ENCODE results near the gene ATP6V1G1. TPM values are rescaled to one million over a fixed set of nuclear protein-coding genes. Genes with fewer than 3 reads are reported as not detected.

Gene ATP6V1G1
- polyA plus RNA-seq, 2 of the 4 experiments (the other 2 are of a cell fraction): 115 to 168 TPM

- Histone ChIP-seq H3K27ac (no peak overlapping the region), H3K4me2 (no peak overlapping the region), H3K9me3 (no peaks in the 10 kb centered on the region), H3K4me3 (no peak overlapping the region), H3K4me1 (no peaks in the 10 kb centered on the region)
- POLR2A ChIA-PET: interaction anchor here (1.3 kb wide), 1 partner anchor 27 kb away, joined by 8 read pairs; the partner anchor contains the start of gene ATP6V1G1
- FAIRE-seq (no peak), ATAC-seq (no peak), DNase-seq (ENCODE audit: low read depth in 1 of 2, low spot score in 1 of 2) (no peak)
- TF ChIP-seq PBX3 (IDR thresholded peaks at IDR 0.05): no peak
- TF ChIP-seq USF2 (IDR thresholded peaks at IDR 0.05): no peak
- no peak for TF ChIP-seq TFCP2L1 (CRISPR knock-in tag; IDR thresholded peaks at IDR 0.05)
- WGBS (ENCODE audit: missing lambda C conversion rate): 46% methylated on average over 3 of the region's 3 CpGs
- CTCF ChIA-PET: interaction anchor here (0.6 to 1.6 kb wide), 4 partner anchors 10 to 452 kb away, joined by 3 read pairs; no protein-coding TSS in a partner anchor
Observed at GRCh38 chr9:114560956-114561355, 26.6 kb upstream of the ATP6V1G1 start.

- H3K4me2 ChIP-seq: no peak overlapping the region
- TF ChIP-seq ELK1 (IDR thresholded peaks at IDR 0.05; ENCODE audit: low read depth, low read length) (no peak), EHMT2 (IDR thresholded peaks at IDR 0.05; ENCODE audit: low read depth) (no peak), CEBPB (IDR thresholded peaks at IDR 0.05) (no peak), EP300 (IDR thresholded peaks at IDR 0.05) (no peak), TFCP2L1 (CRISPR knock-in tag; IDR thresholded peaks at IDR 0.05) (no peak), MAZ (IDR thresholded peaks at IDR 0.05; ENCODE audit: borderline replicate concordance, low read depth, low read length) (no peak), USF2 (IDR thresholded peaks at IDR 0.05) (no peak), ATOH8 (CRISPR knock-in tag; IDR thresholded peaks at IDR 0.05; ENCODE audit: low read depth) (no peak), FOSB (CRISPR knock-in tag; IDR thresholded peaks at IDR 0.05) (no peak)
- POLR2A ChIA-PET: no interaction called here
- FAIRE-seq (no peak), DNase-seq (ENCODE audit: low read depth in 1 of 2, low spot score in 1 of 2) (no peak), ATAC-seq (no peak)
- CTCF ChIA-PET: interaction anchor here (0.6 to 1.6 kb wide), 2 partner anchors 11 to 450 kb away, joined by 3 to 4 read pairs; no protein-coding TSS in a partner anchor
- 73% methylated on average over 7 of the region's 7 CpGs for WGBS (ENCODE audit: missing lambda C conversion rate)
- no peaks in the 10 kb centered on the region for H3K4me1 ChIP-seq
- H3K4me3 ChIP-seq: no peak overlapping the region
- no peaks in the 10 kb centered on the region for H3K9me3 ChIP-seq
- no peak overlapping the region for H3K27ac ChIP-seq
Observed at GRCh38 chr9:114561771-114562170, 25.8 kb upstream of the ATP6V1G1 start.

- no peak for DNase-seq (ENCODE audit: low read depth in 1 of 2, low spot score in 1 of 2)
- Histone ChIP-seq H3K4me2 (no peak overlapping the region), H3K27ac (no peak overlapping the region), H3K4me3 (no peak overlapping the region), H3K9me3 (no peaks in the 10 kb centered on the region), H3K4me1 (no peaks in the 10 kb centered on the region)
- no peak for FAIRE-seq
- no peak for ATAC-seq
- ChIA-PET POLR2A (no interaction called here), CTCF (interaction anchor here (0.6 to 2.2 kb wide), 5 partner anchors 13 to 131 kb away, joined by 3 to 6 read pairs (median 3); partner anchors contain the start of gene ATP6V1G1)
- 45% methylated on average over 3 of the region's 3 CpGs for WGBS (ENCODE audit: missing lambda C conversion rate)
- no peak for TF ChIP-seq USF2 (IDR thresholded peaks at IDR 0.05)
- TF ChIP-seq POLR2A (IDR thresholded peaks at IDR 0.05; ENCODE audit: low read length): no peak
- no peak for TF ChIP-seq MAFK (IDR thresholded peaks at IDR 0.05; ENCODE audit: partially characterized antibody)
- no peak for TF ChIP-seq SREBF2 (IDR thresholded peaks at IDR 0.05)
Observed at GRCh38 chr9:114565204-114565603, 22.4 kb upstream of the ATP6V1G1 start.

Measured in A549 (cell line).